HepG2 (cell line): ENCODE measurements around the gene EVC. TPM values are rescaled to one million over a fixed set of nuclear protein-coding genes. Genes with fewer than 3 reads are reported as not detected.

Source experiments
- ATAC-seq: fragments of 200-7000 bp; cut with Tn5 transposase; 3 replicates; pipeline ENCODE4 v1.9.1; 2020; ENCODE audit warnings: mild to moderate bottlenecking, moderate library complexity
- BruUV-seq: library from RNA; stranded (reverse); fragments of 400-500 nt; replicated peaks from 2 replicates; lab custom pipeline; 2021; lab: Mats Ljungman, UMichigan
- CTCF ChIA-PET: fragments of 300-600 bp; formaldehyde crosslinking; extraction: SDS; loops from one replicate; lab custom pipeline; 2021; ENCODE audit warnings: low total read pairs, inconsistent platforms, low intra/inter-chr PET ratio; lab: Yijun Ruan, JAX
- POLR2A ChIA-PET: fragments of 350-600 bp; sonication (Branson Sonifier 250); formaldehyde crosslinking; loops from one replicate; lab custom pipeline; 2020; ENCODE audit warnings: antibody characterized with exemption, inconsistent platforms; lab: Yijun Ruan, JAX
- DNase-seq: peaks from one replicate; pipeline ENCODE4 v3.0.0-alpha.2; 2015; ENCODE audit warnings: low spot score
- FAIRE-seq: peaks from 3 replicates; lab custom pipeline; 2011; peaks lifted over from hg19 to GRCh38; lab: Jason Lieb, UNC
- H2AFZ ChIP-seq: one replicate; pipeline ENCODE4 v1.6.1; 2011; ENCODE audit warnings: low read length, inconsistent platforms
- H3K27ac ChIP-seq: fragments of 300-600 bp; 3 replicates; pipeline ENCODE4 v1.8.0; 2011; ENCODE audit warnings: mixed run types, mild to moderate bottlenecking, mixed read lengths, low read length, inconsistent platforms; ENCODE audit not compliant: insufficient read depth; ENCODE audit errors: extremely low read length
- H3K27me3 ChIP-seq, 2 experiments: fragments of 200-600 bp in 1 of 2; 2 replicates in 1 of 2; 3 replicates in 1 of 2; pipeline versions ENCODE4 v1.6.0 to v1.8.0; 2011; ENCODE audit warnings: low read length in 2 of 2, mild to moderate bottlenecking in 2 of 2, moderate library complexity in 2 of 2, inconsistent platforms in 1 of 2; ENCODE audit not compliant: insufficient read depth in 2 of 2, control insufficient read depth in 1 of 2
- H3K36me3 ChIP-seq, 2 experiments: fragments of 200-600 bp in 1 of 2; replicated peaks in 1 of 2; 2 replicates in 1 of 2; 3 replicates in 1 of 2; pipeline versions ENCODE4 v1.5.1 to v1.8.0; 2011; ENCODE audit warnings: low read length in 2 of 2, inconsistent platforms in 1 of 2; ENCODE audit not compliant: insufficient read depth in 2 of 2, control insufficient read depth in 1 of 2
- H3K4me1 ChIP-seq: 2 replicates; pipeline ENCODE4 v1.5.1; 2012; ENCODE audit warnings: low read length, inconsistent platforms; ENCODE audit not compliant: insufficient read depth
- H3K4me2 ChIP-seq: 2 replicates; pipeline ENCODE4 v1.6.0; 2011; ENCODE audit warnings: low read depth, low read length, inconsistent platforms
- H3K4me3 ChIP-seq, 3 experiments: fragments of 200-600 bp in 1 of 3; sonication (generic), shearing (Covaris generic) in 1 of 3; replicated peaks in 1 of 3; 2 replicates each; pipeline ENCODE4 v1.5.1; 2011 to 2016; ENCODE audit warnings: low read length in 3 of 3, inconsistent platforms in 2 of 3, low read depth in 2 of 3, mild to moderate bottlenecking in 2 of 3, control low read depth in 1 of 3, mixed read lengths in 1 of 3; ENCODE audit not compliant: insufficient read depth in 1 of 3
- H3K79me2 ChIP-seq: one replicate; pipeline ENCODE4 v1.6.1; 2011; ENCODE audit warnings: low read length, inconsistent platforms; ENCODE audit not compliant: insufficient read depth
- H3K9ac ChIP-seq: 2 replicates; pipeline ENCODE4 v1.6.0; 2011; ENCODE audit warnings: mild to moderate bottlenecking, low read depth, low read length, inconsistent platforms; ENCODE audit not compliant: insufficient read depth
- H3K9me3 ChIP-seq: 2 replicates; pipeline ENCODE4 v1.5.1; 2012; ENCODE audit warnings: mild to moderate bottlenecking, low read length
- H4K20me1 ChIP-seq: 2 replicates; pipeline ENCODE4 v1.6.0; 2011; ENCODE audit warnings: inconsistent platforms, mild to moderate bottlenecking, low read length, moderate library complexity; ENCODE audit not compliant: insufficient read depth
- ARID2 ChIP-seq: sonication (generic); formaldehyde crosslinking; IDR thresholded peaks from 2 replicates; pipeline ENCODE4 v1.8.1; 2022; ENCODE audit warnings: mild to moderate bottlenecking, missing genetic modification reagents, borderline replicate concordance
- BRD4 ChIP-seq: sonication (generic); formaldehyde crosslinking; IDR thresholded peaks from 2 replicates; pipeline ENCODE4 v1.4.0; 2020; ENCODE audit warnings: missing genetic modification reagents
- CEBPB ChIP-seq: IDR thresholded peaks from 2 replicates; pipeline ENCODE4 v1.6.1; 2011; ENCODE audit warnings: low read depth, low read length, improper control_type of control experiment, borderline replicate concordance
- MAFG ChIP-seq: sonication (generic); formaldehyde crosslinking; IDR thresholded peaks from 2 replicates; pipeline ENCODE4 v1.5.1; 2020; ENCODE audit warnings: mild to moderate bottlenecking, missing genetic modification reagents
- MAZ ChIP-seq, 2 experiments: sonication (generic) in 1 of 2; formaldehyde crosslinking in 1 of 2; IDR thresholded peaks; 2 replicates each; pipeline versions ENCODE4 v1.5.0 to v1.6.1; 2012 to 2020; ENCODE audit warnings: low read depth in 2 of 2, mild to moderate bottlenecking in 2 of 2, borderline replicate concordance in 1 of 2, improper control_type of control experiment in 1 of 2, low read length in 1 of 2, missing genetic modification reagents in 1 of 2, moderate library complexity in 1 of 2
- NFRKB ChIP-seq: fragments of 450-650 bp; IDR thresholded peaks from 2 replicates; pipeline ENCODE4 v1.6.1; 2017
- WIZ ChIP-seq: sonication (generic); formaldehyde crosslinking; IDR thresholded peaks from 2 replicates; pipeline ENCODE4 v1.5.1; 2020; ENCODE audit warnings: mild to moderate bottlenecking, missing genetic modification reagents
- ZNF207 ChIP-seq: fragments of 450-650 bp; IDR thresholded peaks from 2 replicates; pipeline ENCODE4 v1.6.1; 2016; ENCODE audit warnings: antibody characterized with exemption, borderline replicate concordance
- ZNF263 ChIP-seq: sonication (generic); formaldehyde crosslinking; IDR thresholded peaks from 2 replicates; pipeline ENCODE4 v1.4.0; 2020; ENCODE audit warnings: missing genetic modification reagents
- ZNF619 ChIP-seq: sonication (generic); formaldehyde crosslinking; IDR thresholded peaks from 2 replicates; pipeline ENCODE4 v1.4.0; 2020; ENCODE audit warnings: mild to moderate bottlenecking, missing genetic modification reagents
- ZNF781 ChIP-seq: sonication (generic); formaldehyde crosslinking; IDR thresholded peaks from 2 replicates; pipeline ENCODE4 v1.5.1; 2020; ENCODE audit warnings: borderline replicate concordance, mild to moderate bottlenecking, missing genetic modification reagents; ENCODE audit errors: not compliant biosample characterization
- ZNF83 ChIP-seq: sonication (generic); formaldehyde crosslinking; IDR thresholded peaks from 2 replicates; pipeline ENCODE4 v1.4.0; 2020; ENCODE audit warnings: missing genetic modification reagents, mild to moderate bottlenecking, borderline replicate concordance
- WGBS: methylation state at CpG from one replicate; pipeline ENCODE4 v1.1.6; 2017; ENCODE audit warnings: low lambda C conversion rate; 5-methylcytosine and 5-hydroxymethylcytosine counted together
- in situ Hi-C: cut with HindIII; loops from 2 replicates; pipeline ENCODE4 v1.10.0; 2017; ENCODE audit warnings: low pct_unique_long_range_greater_than_20kb; ENCODE audit not compliant: extremely low pct_ligation_motif_present
- intact Hi-C: fragments of 100-400 bp; cut with micrococcal nuclease; formaldehyde crosslinking; loops from one replicate; pipeline ENCODE4 v1.10.0; 2022; ENCODE audit not compliant: unreplicated experiment
- polyA plus RNA-seq, 8 experiments: library from polyadenylated mRNA; depleted of rRNA in 3 of 8; stranded (reverse) in 7 of 8; unstranded in 1 of 8; fragments of >200 nt; fragmentation: Illumina TruSeq in 4 of 8; extraction: Trizol in 4 of 8; gene quantifications; 2 replicates each; pipeline versions ENCODE4 v1.2.1 to v1.2.3, GENCODE V29; 2011 to 2016; ENCODE audit warnings: low read depth in 4 of 8, missing spikeins in 1 of 8, mixed read lengths in 1 of 8; ENCODE audit not compliant: insufficient read depth in 1 of 8
- total RNA-seq, 5 experiments: library from RNA; depleted of rRNA; stranded (reverse); fragments of >200 nt; fragmentation: Illumina TruSeq; extraction: Trizol; gene quantifications; 2 replicates each; pipeline ENCODE4 v1.2.3, GENCODE V29; 2016; ENCODE audit warnings: low read depth in 1 of 5
- TF ChIP-seq, protein P1 (sequence below): sonication (generic); formaldehyde crosslinking; conservative IDR thresholded peaks from 2 replicates; pipeline ENCODE4 v1.8.1; 2023; ENCODE audit warnings: missing genetic modification reagents
- TF ChIP-seq, protein P2 (sequence below): sonication (generic); formaldehyde crosslinking; IDR thresholded peaks from 2 replicates; pipeline ENCODE4 v1.4.0; 2020; ENCODE audit warnings: mild to moderate bottlenecking, missing genetic modification reagents
- TF ChIP-seq, protein P3 (sequence below): sonication (generic); formaldehyde crosslinking; IDR thresholded peaks from 2 replicates; pipeline ENCODE4 v1.4.0; 2020; ENCODE audit warnings: missing genetic modification reagents
- TF ChIP-seq, protein P4 (sequence below): sonication (generic); formaldehyde crosslinking; IDR thresholded peaks from 2 replicates; pipeline ENCODE4 v1.4.0; 2020; ENCODE audit warnings: mild to moderate bottlenecking, missing genetic modification reagents, borderline replicate concordance

The EVC gene
- total and polyA plus RNA-seq, 2 of the 13 experiments (the other 11 are each of a cell fraction or from before 2014, with no cell fraction given) = 3.1 to 4.9 TPM

DNA sequence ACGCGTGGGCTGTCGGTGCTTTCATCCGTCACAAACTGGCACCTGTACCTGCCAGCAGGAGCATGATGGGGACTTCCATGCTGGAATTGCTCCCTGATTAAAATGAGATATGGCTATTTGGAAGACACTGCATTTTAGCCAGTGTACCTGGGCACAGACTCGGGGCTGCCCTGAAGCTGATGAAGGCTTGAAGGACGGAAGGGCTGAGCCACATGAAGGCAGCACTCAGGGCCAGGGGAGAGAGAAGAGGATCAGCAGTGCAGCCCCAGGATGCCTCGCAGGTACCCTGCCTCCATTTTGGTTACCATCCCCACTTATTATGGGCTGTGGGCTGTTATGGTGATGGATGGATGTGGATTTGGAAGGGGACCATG is 102.9 kb downstream of the EVC start:
- Histone ChIP-seq H3K27ac (no peak overlapping the region), H3K79me2 (no peaks in the 10 kb centered on the region), H2AFZ (no peak overlapping the region), H3K9me3 (no peaks in the 10 kb centered on the region), H3K36me3 (peaks cover 4 to 42% of the 10 kb centered on the region in 2 experiments; a peak in 3 of 5 replicates), H3K4me2 (no peak overlapping the region), H3K27me3 (no peaks in the 10 kb centered on the region; a peak in 1 of 5 replicates), H3K4me3 (no peak overlapping the region), H3K9ac (no peak overlapping the region), H3K4me1 (no peaks in the 10 kb centered on the region), H4K20me1 (peaks cover 3% of the 10 kb centered on the region; the same call in 1 of the 2 replicates)
- FAIRE-seq (no peak), ATAC-seq (no peak), DNase-seq (no peak)
- TF ChIP-seq NFRKB (no peak), ZNF781 (CRISPR knock-in tag) (no peak), ZNF263 (CRISPR knock-in tag) (no peak), WIZ (CRISPR knock-in tag) (no peak), MAFG (no peak), BRD4 (CRISPR knock-in tag) (no peak), CEBPB (no peak), ZNF83 (CRISPR knock-in tag) (no peak), MAZ (IDR thresholded peaks at IDR 0.05; ENCODE audit: borderline replicate concordance, low read depth, low read length) (no peak), MAZ (CRISPR knock-in tag; IDR thresholded peaks at IDR 0.05; ENCODE audit: low read depth) (no peak), ZNF619 (CRISPR knock-in tag) (no peak), ZNF207 (no peak), ARID2 (CRISPR knock-in tag) (no peak)
- TF ChIP-seq, protein P1, sequence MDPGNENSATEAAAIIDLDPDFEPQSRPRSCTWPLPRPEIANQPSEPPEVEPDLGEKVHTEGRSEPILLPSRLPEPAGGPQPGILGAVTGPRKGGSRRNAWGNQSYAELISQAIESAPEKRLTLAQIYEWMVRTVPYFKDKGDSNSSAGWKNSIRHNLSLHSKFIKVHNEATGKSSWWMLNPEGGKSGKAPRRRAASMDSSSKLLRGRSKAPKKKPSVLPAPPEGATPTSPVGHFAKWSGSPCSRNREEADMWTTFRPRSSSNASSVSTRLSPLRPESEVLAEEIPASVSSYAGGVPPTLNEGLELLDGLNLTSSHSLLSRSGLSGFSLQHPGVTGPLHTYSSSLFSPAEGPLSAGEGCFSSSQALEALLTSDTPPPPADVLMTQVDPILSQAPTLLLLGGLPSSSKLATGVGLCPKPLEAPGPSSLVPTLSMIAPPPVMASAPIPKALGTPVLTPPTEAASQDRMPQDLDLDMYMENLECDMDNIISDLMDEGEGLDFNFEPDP (CRISPR knock-in tag) = no peak
- TF ChIP-seq, protein P2, sequence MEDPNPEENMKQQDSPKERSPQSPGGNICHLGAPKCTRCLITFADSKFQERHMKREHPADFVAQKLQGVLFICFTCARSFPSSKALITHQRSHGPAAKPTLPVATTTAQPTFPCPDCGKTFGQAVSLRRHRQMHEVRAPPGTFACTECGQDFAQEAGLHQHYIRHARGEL = no peak
- TF ChIP-seq, protein P3, sequence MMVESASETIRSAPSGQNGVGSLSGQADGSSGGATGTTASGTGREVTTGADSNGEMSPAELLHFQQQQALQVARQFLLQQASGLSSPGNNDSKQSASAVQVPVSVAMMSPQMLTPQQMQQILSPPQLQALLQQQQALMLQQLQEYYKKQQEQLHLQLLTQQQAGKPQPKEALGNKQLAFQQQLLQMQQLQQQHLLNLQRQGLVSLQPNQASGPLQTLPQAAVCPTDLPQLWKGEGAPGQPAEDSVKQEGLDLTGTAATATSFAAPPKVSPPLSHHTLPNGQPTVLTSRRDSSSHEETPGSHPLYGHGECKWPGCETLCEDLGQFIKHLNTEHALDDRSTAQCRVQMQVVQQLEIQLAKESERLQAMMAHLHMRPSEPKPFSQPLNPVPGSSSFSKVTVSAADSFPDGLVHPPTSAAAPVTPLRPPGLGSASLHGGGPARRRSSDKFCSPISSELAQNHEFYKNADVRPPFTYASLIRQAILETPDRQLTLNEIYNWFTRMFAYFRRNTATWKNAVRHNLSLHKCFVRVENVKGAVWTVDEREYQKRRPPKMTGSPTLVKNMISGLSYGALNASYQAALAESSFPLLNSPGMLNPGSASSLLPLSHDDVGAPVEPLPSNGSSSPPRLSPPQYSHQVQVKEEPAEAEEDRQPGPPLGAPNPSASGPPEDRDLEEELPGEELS = no peak
- TF ChIP-seq, protein P4, sequence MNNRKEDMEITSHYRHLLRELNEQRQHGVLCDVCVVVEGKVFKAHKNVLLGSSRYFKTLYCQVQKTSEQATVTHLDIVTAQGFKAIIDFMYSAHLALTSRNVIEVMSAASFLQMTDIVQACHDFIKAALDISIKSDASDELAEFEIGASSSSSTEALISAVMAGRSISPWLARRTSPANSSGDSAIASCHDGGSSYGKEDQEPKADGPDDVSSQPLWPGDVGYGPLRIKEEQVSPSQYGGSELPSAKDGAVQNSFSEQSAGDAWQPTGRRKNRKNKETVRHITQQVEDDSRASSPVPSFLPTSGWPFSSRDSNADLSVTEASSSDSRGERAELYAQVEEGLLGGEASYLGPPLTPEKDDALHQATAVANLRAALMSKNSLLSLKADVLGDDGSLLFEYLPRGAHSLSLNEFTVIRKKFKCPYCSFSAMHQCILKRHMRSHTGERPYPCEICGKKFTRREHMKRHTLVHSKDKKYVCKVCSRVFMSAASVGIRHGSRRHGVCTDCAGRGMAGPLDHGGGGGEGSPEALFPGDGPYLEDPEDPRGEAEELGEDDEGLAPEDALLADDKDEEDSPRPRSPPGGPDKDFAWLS = no peak
- ChIA-PET CTCF (interaction anchor here (2.0 kb wide), 1 partner anchor 414 kb away, joined by 10 read pairs; no protein-coding TSS in a partner anchor), POLR2A (no interaction called here)
- WGBS = 90% methylated on average over 3 of the region's 7 CpGs
- in situ Hi-C loops (loop anchor here (10.0 to 25.0 kb wide), 2 partner anchors 759 to 827 kb away; partner anchors contain the start of gene STK32B), intact Hi-C loops (no loop called here)
- no TSS peak for BruUV-seq
